IMR-90 (cell line): ENCODE measurements around the gene CLIC3. TPM values are rescaled to one million over a fixed set of nuclear protein-coding genes. Genes with fewer than 3 reads are reported as not detected.

ENCODE experiments used
- ATAC-seq: fragments of 200-7000 bp; cut with Tn5 transposase; 2 replicates; pipeline ENCODE4 v1.9.1; 2020; ENCODE audit warnings: low read depth, mild to moderate bottlenecking, moderate library complexity
- BruUV-seq: library from RNA; stranded (reverse); fragments of 400-500 nt; replicated peaks from 2 replicates; lab custom pipeline; 2021; lab: Mats Ljungman, UMichigan
- CTCF ChIA-PET: fragments of 300-600 bp; formaldehyde crosslinking; extraction: SDS; loops from one replicate; lab custom pipeline; 2021; ENCODE audit warnings: antibody characterized with exemption; lab: Yijun Ruan, JAX
- POLR2A ChIA-PET: fragments of 300-600 bp; sonication (Branson Sonifier 250); formaldehyde crosslinking; loops from one replicate; lab custom pipeline; 2022; ENCODE audit warnings: antibody characterized with exemption; ENCODE audit not compliant: unreplicated experiment; lab: Charles Lee
- DNase-seq: peaks from one replicate; pipeline ENCODE4 v3.0.0; 2013
- H2AFZ ChIP-seq: replicated peaks from 2 replicates; pipeline ENCODE3; 2013; ENCODE audit warnings: low read length, mild to moderate bottlenecking; ENCODE audit not compliant: poor library complexity
- H2AK5ac ChIP-seq: 2 replicates; pipeline ENCODE4 v1.6.1; 2013; ENCODE audit warnings: low read depth, low read length, inconsistent platforms
- H2AK9ac ChIP-seq: replicated peaks from 2 replicates; pipeline ENCODE3; 2013; ENCODE audit warnings: mild to moderate bottlenecking, low read depth, low read length, moderate library complexity; ENCODE audit not compliant: poor library complexity
- H2BK120ac ChIP-seq: 2 replicates; pipeline ENCODE4 v1.6.1; 2013; ENCODE audit warnings: low read depth, low read length, inconsistent platforms
- H2BK15ac ChIP-seq: 3 replicates; pipeline ENCODE4 v1.6.1; 2013; ENCODE audit warnings: low read depth, low read length, inconsistent platforms
- H2BK20ac ChIP-seq: 2 replicates; pipeline ENCODE4 v1.6.1; 2013; ENCODE audit warnings: low read depth, mild to moderate bottlenecking, inconsistent platforms, low read length, moderate library complexity
- H2BK5ac ChIP-seq: 2 replicates; pipeline ENCODE4 v1.6.1; 2013; ENCODE audit warnings: mild to moderate bottlenecking, low read depth, low read length, inconsistent platforms; ENCODE audit not compliant: poor library complexity, severe bottlenecking
- H3K14ac ChIP-seq: replicated peaks from 2 replicates; pipeline ENCODE4 v1.6.1; 2013; ENCODE audit warnings: low read depth, low read length, inconsistent platforms
- H3K18ac ChIP-seq: 2 replicates; pipeline ENCODE4 v1.6.1; 2013; ENCODE audit warnings: low read depth, low read length, control low read depth
- H3K23ac ChIP-seq: 2 replicates; pipeline ENCODE4 v1.6.1; 2013; ENCODE audit warnings: low read depth, low read length, inconsistent platforms
- H3K27ac ChIP-seq: 2 replicates; pipeline ENCODE4 v1.5.1; 2013; ENCODE audit warnings: mild to moderate bottlenecking, control low read depth, low read length; ENCODE audit not compliant: insufficient read depth
- H3K27me3 ChIP-seq: 2 replicates; pipeline ENCODE4 v1.6.1; 2013; ENCODE audit warnings: low read length; ENCODE audit not compliant: control insufficient read depth, insufficient read depth
- H3K36me3 ChIP-seq: 2 replicates; pipeline ENCODE4 v1.6.1; 2013; ENCODE audit warnings: low read length, mixed read lengths; ENCODE audit not compliant: control insufficient read depth, insufficient read depth
- H3K4ac ChIP-seq: 2 replicates; pipeline ENCODE4 v1.6.1; 2013; ENCODE audit warnings: low read depth, low read length, inconsistent platforms
- H3K4me1 ChIP-seq: 2 replicates; pipeline ENCODE4 v1.6.1; 2013; ENCODE audit warnings: low read length, mixed read lengths; ENCODE audit not compliant: control insufficient read depth, insufficient read depth
- H3K4me2 ChIP-seq: 2 replicates; pipeline ENCODE4 v1.6.1; 2013; ENCODE audit warnings: low read depth, mild to moderate bottlenecking, control low read depth, low read length, moderate library complexity
- H3K4me3 ChIP-seq: 2 replicates; pipeline ENCODE4 v1.5.1; 2013; ENCODE audit warnings: low read depth, mild to moderate bottlenecking, control low read depth, low read length, moderate library complexity; ENCODE audit not compliant: insufficient read depth
- H3K56ac ChIP-seq: 2 replicates; pipeline ENCODE4 v1.6.1; 2013; ENCODE audit warnings: low read length, inconsistent platforms; ENCODE audit not compliant: insufficient read depth; ENCODE audit errors: extremely low read depth
- H3K79me1 ChIP-seq, 2 experiments: 2 replicates each; pipeline ENCODE4 v1.6.1; 2013; ENCODE audit warnings: low read length in 2 of 2, inconsistent platforms in 1 of 2, low read depth in 1 of 2
- H3K9ac ChIP-seq: 2 replicates; pipeline ENCODE4 v1.6.1; 2013; ENCODE audit warnings: low read depth, low read length, control low read depth
- H3K9me1 ChIP-seq: 2 replicates; pipeline ENCODE4 v1.6.1; 2013; ENCODE audit warnings: low read length, inconsistent platforms; ENCODE audit not compliant: insufficient read depth
- H3K9me3 ChIP-seq: 2 replicates; pipeline ENCODE4 v1.6.1; 2013; ENCODE audit warnings: low read length; ENCODE audit not compliant: control insufficient read depth, insufficient read depth
- H4K20me1 ChIP-seq: 2 replicates; pipeline ENCODE4 v1.6.1; 2013; ENCODE audit warnings: low read length, inconsistent platforms; ENCODE audit not compliant: insufficient read depth
- H4K5ac ChIP-seq: 2 replicates; pipeline ENCODE4 v1.6.1; 2013; ENCODE audit warnings: mild to moderate bottlenecking, low read depth, low read length, control low read depth
- H4K8ac ChIP-seq, 2 experiments: 2 replicates each; pipeline ENCODE4 v1.6.1; 2013; ENCODE audit warnings: low read depth in 2 of 2, low read length in 2 of 2, control low read depth in 1 of 2, inconsistent platforms in 1 of 2
- H4K91ac ChIP-seq: 2 replicates; pipeline ENCODE4 v1.6.1; 2013; ENCODE audit warnings: low read depth, low read length, inconsistent platforms; ENCODE audit not compliant: insufficient read depth
- BHLHE40 ChIP-seq: fragments of 150-350 bp; IDR thresholded peaks from 2 replicates; pipeline ENCODE4 v1.6.1; 2016; ENCODE audit warnings: mild to moderate bottlenecking, low read depth, low read length
- CHD1 ChIP-seq: IDR thresholded peaks from 2 replicates; pipeline ENCODE4 v1.6.1; 2012; ENCODE audit warnings: low read depth, low read length, improper control_type of control experiment
- ELK1 ChIP-seq: fragments of 150-350 bp; IDR thresholded peaks from 2 replicates; pipeline ENCODE4 v1.6.1; 2016; ENCODE audit warnings: low read depth, mild to moderate bottlenecking, low read length, moderate library complexity, borderline replicate concordance
- FOS ChIP-seq: fragments of 150-350 bp; IDR thresholded peaks from 2 replicates; pipeline ENCODE4 v1.6.1; 2016; ENCODE audit warnings: low read depth, low read length
- NFE2L2 ChIP-seq: fragments of 150-350 bp; IDR thresholded peaks from 2 replicates; pipeline ENCODE4 v1.6.1; 2016; ENCODE audit warnings: low read depth, mild to moderate bottlenecking, low read length
- POLR2A ChIP-seq: IDR thresholded peaks from 2 replicates; pipeline ENCODE4 v1.6.1; 2012; ENCODE audit warnings: mild to moderate bottlenecking, low read depth, low read length
- RAD21 ChIP-seq: IDR thresholded peaks from 2 replicates; pipeline ENCODE4 v1.6.1; 2012; ENCODE audit warnings: low read length, improper control_type of control experiment
- RFX5 ChIP-seq: IDR thresholded peaks from 2 replicates; pipeline ENCODE4 v1.8.0; 2012; ENCODE audit warnings: low read depth, mild to moderate bottlenecking, low read length, moderate library complexity
- SMC3 ChIP-seq: fragments of 150-350 bp; IDR thresholded peaks from 2 replicates; pipeline ENCODE4 v1.6.1; 2016; ENCODE audit warnings: low read depth, mild to moderate bottlenecking, antibody characterized with exemption, low read length, moderate library complexity
- USF2 ChIP-seq: fragments of 150-350 bp; IDR thresholded peaks from 2 replicates; pipeline ENCODE4 v1.6.1; 2017; ENCODE audit warnings: mild to moderate bottlenecking, antibody characterized with exemption, low read length, low read depth
- WGBS, 2 experiments: methylation state at CpG; one replicate each; pipeline versions ENCODE4 v1.1.5 to v1.1.7; 2013; ENCODE audit warnings: missing lambda C conversion rate in 2 of 2; ENCODE audit not compliant: insufficient read length in 1 of 2; ENCODE audit errors: extremely low coverage in 2 of 2; 5-methylcytosine and 5-hydroxymethylcytosine counted together
- dilution Hi-C: fragments of 300-500 bp; cut with HindIII; formaldehyde crosslinking; loops from one replicate; pipeline ENCODE4 v1.14.3; 2018; ENCODE audit warnings: low sequenced_read_pairs; ENCODE audit not compliant: unreplicated experiment
- in situ Hi-C: fragments of 300-500 bp; cut with MboI; formaldehyde crosslinking; loops from 3 replicates; pipeline ENCODE4 v1.14.3; 2019; ENCODE audit warnings: low sequenced_read_pairs, inconsistent platforms, mixed read lengths
- intact Hi-C: fragments of 100-400 bp; cut with micrococcal nuclease; formaldehyde crosslinking; loops from 2 replicates; pipeline ENCODE4 v1.10.0; 2022
- polyA plus RNA-seq, 3 experiments: library from polyadenylated mRNA; depleted of rRNA; stranded (reverse); fragments of >200 nt; gene quantifications; 2 replicates each; pipeline ENCODE4 v1.2.3, GENCODE V29; 2012; ENCODE audit warnings: low replicate concordance in 1 of 3
- total RNA-seq: library from RNA; depleted of rRNA; stranded (reverse); fragments of >200 nt; gene quantifications from 2 replicates; pipeline ENCODE4 v1.2.3, GENCODE V29; 2012
- TF ChIP-seq, protein P1 (sequence below): conservative IDR thresholded peaks from 2 replicates; pipeline ENCODE4 v1.5.1; 2012; ENCODE audit warnings: mild to moderate bottlenecking, low read depth, low read length, improper control_type of control experiment

Gene CLIC3
- total and polyA plus RNA-seq, 2 of the 4 experiments (the other 2 are of a cell fraction) = 0.18 to 1.7 TPM

DNA sequence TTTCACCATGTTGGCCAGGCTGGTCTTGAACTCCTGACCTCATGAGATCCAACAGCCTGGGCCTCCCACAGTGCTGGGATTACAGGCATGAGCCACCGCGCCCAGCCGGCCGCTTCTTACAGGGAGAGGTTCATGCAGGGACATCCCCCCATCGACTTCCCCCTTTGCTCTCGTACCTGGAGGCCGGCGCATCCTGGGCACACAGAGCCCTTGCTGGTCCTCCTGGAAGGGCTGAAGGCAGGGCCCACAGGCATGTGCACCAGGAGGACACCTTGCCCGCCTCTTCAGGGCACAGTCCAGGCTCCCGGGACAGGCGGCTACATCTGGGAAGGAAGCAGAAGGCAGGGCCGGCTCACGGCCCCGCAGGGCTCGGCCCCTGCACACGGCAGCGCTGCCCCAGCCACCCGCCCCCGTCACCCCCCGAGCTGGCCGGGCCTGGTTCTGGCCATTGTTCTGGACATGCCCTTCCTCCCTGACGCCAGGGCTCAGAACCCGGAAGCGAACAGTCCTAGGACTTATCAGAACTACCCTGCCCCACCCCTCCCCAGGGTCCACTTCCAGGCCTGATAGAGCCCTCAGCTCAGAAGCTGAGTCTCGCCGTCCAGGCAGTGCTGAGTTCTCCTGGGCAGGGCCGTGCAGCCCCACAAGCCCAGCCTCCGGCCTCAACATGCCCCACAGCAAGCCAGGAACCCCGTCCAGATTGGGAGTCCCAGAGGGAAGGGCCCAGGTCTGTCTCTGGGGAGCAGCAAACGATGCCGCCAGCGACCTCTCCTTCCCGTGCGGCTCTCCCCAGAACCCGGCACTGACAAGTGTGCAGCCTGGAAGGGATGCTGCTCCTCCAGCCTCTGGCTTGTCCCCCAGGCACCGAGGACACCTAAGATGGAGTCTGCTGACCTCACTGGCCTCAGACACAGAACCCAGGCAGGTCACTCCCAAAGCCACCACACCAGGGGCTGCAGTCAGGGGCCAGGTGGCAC lies 46.7 kb upstream of the CLIC3 start:
- Histone ChIP-seq H3K79me1 (peaks cover 5 to 16% of the 10 kb centered on the region in 2 experiments; a peak in 3 of 4 replicates), H2AK5ac (no peak overlapping the region), H3K56ac (no peak overlapping the region), H4K5ac (no peak overlapping the region), H3K18ac (no peak overlapping the region), H3K4ac (no peak overlapping the region), H2AK9ac (no peak overlapping the region), H3K9me3 (no peaks in the 10 kb centered on the region), H2BK20ac (no peak overlapping the region), H3K14ac (no peak overlapping the region), H2BK5ac (no peak overlapping the region), H4K8ac (no peak overlapping the region), H3K4me3 (no peak overlapping the region), H3K9ac (no peak overlapping the region), H2BK15ac (no peak overlapping the region), H3K4me1 (peaks cover 11% of the 10 kb centered on the region), H2BK120ac (no peak overlapping the region), H3K9me1 (no peaks in the 10 kb centered on the region), H3K27me3 (peaks cover 9% of the 10 kb centered on the region; the same call in 1 of the 2 replicates), H3K27ac (no peak overlapping the region), H4K20me1 (peaks cover 30% of the 10 kb centered on the region), H3K23ac (no peak overlapping the region), H3K4me2 (no peak overlapping the region), H2AFZ (no peak overlapping the region), H3K36me3 (peaks cover 15% of the 10 kb centered on the region; the same call in 1 of the 2 replicates), H4K91ac (no peak overlapping the region)
- BruUV-seq = no TSS peak
- intact Hi-C loops (no loop called here), dilution Hi-C loops (no loop called here), in situ Hi-C loops (no loop called here)
- POLR2A ChIA-PET = no interaction called here
- TF ChIP-seq, protein P1, sequence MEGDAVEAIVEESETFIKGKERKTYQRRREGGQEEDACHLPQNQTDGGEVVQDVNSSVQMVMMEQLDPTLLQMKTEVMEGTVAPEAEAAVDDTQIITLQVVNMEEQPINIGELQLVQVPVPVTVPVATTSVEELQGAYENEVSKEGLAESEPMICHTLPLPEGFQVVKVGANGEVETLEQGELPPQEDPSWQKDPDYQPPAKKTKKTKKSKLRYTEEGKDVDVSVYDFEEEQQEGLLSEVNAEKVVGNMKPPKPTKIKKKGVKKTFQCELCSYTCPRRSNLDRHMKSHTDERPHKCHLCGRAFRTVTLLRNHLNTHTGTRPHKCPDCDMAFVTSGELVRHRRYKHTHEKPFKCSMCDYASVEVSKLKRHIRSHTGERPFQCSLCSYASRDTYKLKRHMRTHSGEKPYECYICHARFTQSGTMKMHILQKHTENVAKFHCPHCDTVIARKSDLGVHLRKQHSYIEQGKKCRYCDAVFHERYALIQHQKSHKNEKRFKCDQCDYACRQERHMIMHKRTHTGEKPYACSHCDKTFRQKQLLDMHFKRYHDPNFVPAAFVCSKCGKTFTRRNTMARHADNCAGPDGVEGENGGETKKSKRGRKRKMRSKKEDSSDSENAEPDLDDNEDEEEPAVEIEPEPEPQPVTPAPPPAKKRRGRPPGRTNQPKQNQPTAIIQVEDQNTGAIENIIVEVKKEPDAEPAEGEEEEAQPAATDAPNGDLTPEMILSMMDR = no peak
- TF ChIP-seq USF2 = no peak
- no peak for TF ChIP-seq NFE2L2
- TF ChIP-seq CHD1 = no peak
- TF ChIP-seq BHLHE40 = no peak
- TF ChIP-seq POLR2A = no peak
- TF ChIP-seq ELK1 = no peak
- no peak for TF ChIP-seq RFX5
- TF ChIP-seq SMC3 = no peak
- no peak for TF ChIP-seq FOS
- no peak for TF ChIP-seq RAD21
- no peak for ATAC-seq
- 78% methylated on average over 13 of the region's 36 CpGs; no CpG with 5 or more reads in 1 of the 2 experiments for WGBS, 2 experiments
- no peak for DNase-seq
- CTCF ChIA-PET = interaction anchor here (0.6 to 0.7 kb wide), 2 partner anchors 152 to 233 kb away, joined by 4 to 5 read pairs; no protein-coding TSS in a partner anchor
